HG02623 (cell line): ENCODE data around the gene TMEM52B.

Experiments used
- ATAC-seq: cut with Tn5 transposase; IDR thresholded peaks from one replicate; pipeline ENCODE4 v1.9.1; 2021; ENCODE audit warnings: moderate library complexity; ENCODE audit not compliant: unreplicated experiment

Gene TMEM52B

DNA sequence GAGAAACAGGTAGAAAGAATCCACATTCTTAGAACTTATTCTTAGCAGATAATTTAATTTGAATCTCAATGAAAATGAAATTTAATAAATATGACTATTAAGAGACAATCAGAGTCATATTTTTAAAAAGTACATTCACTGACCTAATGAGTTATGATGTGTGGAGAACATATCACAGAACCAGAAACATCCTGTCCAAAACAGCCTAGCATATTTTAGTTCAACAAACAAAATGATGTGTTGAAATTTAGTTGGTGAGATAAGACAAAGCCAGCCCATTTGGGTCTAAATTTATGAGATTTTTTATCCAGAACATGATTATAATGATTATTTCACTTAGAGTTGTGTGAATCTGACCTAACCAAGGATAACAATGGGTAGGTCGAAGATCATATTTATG is 59.7 kb downstream of the TMEM52B start:
- no peak for ATAC-seq

DNA sequence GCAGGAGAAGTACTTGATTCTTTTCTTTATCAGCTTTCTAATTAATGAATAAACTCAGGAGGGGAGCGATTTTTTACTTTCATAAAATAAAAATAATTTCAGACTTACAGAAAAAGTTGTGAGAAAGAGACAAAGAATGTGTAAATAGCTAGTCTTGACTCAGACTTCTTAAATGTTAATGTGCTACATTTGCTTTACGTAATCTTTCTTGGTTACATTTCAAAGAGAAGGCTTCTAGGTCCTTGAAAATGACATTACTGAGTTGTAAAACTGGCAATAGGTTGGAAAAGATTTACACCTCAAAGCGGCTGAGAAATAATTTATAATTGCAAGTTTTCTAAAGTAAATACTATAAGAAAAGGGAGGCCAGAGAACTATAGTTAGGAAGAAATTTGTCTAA is 62.5 kb downstream of the TMEM52B start:
- ATAC-seq, result no peak
